GM23248 (cell line): ENCODE measurements around the gene NDUFS7.

ENCODE experiments used
- EZH2 ChIP-seq: fragments of 200-600 bp; sonication (generic); IDR thresholded peaks from 2 replicates; pipeline ENCODE4 v1.6.1; 2018; ENCODE audit warnings: antibody characterized with exemption, mild to moderate bottlenecking; ENCODE audit not compliant: insufficient read depth, poor library complexity, severe bottlenecking
- EZH2phosphoT487 ChIP-seq: fragments of 200-600 bp; sonication (generic); IDR thresholded peaks from 2 replicates; pipeline ENCODE4 v1.6.1; 2018; ENCODE audit warnings: antibody characterized with exemption, moderate library complexity, mild to moderate bottlenecking, low read depth; ENCODE audit not compliant: insufficient read depth

- TF ChIP-seq EZH2phosphoT487 (no peak), EZH2 (no peak)
Measured at GRCh38 chr19:1418496-1418775, 34.7 kb downstream of the NDUFS7 start.
